ENCODE data around the gene C16orf95. TPM values are rescaled to one million over a fixed set of nuclear protein-coding genes. Genes with fewer than 3 reads are reported as not detected.
"Not testable (repeated sequence)": the region's sequence is repeated elsewhere in the genome, so short reads cannot be mapped to it uniquely, and the experiment has no call there.

C16orf95 gene
- total RNA-seq, 2 experiments from 2014 or later = 9.9 to 11.4 TPM

- DNase-seq = no peak
- Mint-ChIP-seq H3K27ac (no peak overlapping the region), H3K4me3 (no peak overlapping the region), H3K4me1 (no peaks in the 10 kb centered on the region), H3K9me3 (no peaks in the 10 kb centered on the region), H3K36me3 (peaks cover 4% of the 10 kb centered on the region), H3K27me3 (no peaks in the 10 kb centered on the region)
These were observed 34.1 kb upstream of the C16orf95 start for GRCh38 chr16:87351320-87351698.

DNA sequence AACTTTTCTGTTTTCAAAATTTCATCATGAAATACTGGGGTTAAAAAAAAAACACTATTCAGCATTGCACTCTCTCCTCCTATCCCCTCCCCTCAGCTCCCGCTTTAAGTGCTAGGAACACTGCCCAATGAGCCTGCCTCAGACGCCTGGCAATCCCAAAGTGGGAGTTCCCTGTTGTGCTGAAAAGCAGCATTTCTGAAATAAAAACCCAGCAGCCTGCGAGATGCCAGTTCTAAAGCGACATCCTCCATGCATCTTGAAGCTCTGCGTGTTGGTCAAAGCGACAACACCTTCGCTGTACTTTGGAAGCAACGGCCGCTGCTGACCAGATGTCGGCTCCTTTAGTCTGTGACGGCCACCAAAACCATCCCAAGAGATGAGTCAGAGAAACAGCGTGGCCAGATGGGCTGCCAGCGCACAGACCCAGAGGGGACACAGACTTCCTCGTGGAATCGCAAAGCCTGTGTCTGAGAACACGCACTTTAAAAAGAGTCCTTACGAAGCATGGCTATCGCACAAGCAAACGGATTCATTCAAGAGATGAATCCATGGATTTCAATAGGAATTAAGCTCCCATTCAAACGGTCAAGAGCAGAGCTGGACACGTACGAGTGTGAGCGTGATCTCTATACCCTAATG lies 33.6 kb upstream of the C16orf95 start:
- no peaks in the 10 kb centered on the region for H3K27me3 Mint-ChIP-seq
- no peak overlapping the region for H3K4me3 Mint-ChIP-seq
- H3K4me1 Mint-ChIP-seq = peaks cover under 1% of the 10 kb centered on the region
- no peak for DNase-seq
- peaks cover 6% of the 10 kb centered on the region for H3K36me3 Mint-ChIP-seq
- no peaks in the 10 kb centered on the region for H3K9me3 Mint-ChIP-seq
- H3K27ac Mint-ChIP-seq = no peak overlapping the region

DNA sequence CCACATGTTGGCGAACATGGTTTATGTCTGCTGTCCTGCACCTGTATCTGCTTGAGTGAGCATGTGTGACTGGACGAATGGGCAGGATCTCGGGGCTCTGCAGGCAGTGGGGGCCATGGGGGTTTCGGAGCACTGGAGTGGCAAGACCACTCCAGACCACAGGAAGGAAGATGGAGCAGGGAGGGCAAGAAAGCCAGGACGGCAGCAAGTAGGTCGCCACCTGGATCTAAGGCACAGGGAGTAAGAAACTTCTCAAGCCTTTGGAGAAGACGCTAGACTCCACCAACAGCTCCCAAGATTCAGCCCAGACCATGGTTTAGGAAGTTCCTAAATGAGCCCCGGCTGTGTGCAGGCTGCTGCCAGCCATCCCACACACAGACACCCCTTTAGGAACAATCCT lies 32.8 kb upstream of the C16orf95 start:
- no peaks in the 10 kb centered on the region for H3K9me3 Mint-ChIP-seq

DNA sequence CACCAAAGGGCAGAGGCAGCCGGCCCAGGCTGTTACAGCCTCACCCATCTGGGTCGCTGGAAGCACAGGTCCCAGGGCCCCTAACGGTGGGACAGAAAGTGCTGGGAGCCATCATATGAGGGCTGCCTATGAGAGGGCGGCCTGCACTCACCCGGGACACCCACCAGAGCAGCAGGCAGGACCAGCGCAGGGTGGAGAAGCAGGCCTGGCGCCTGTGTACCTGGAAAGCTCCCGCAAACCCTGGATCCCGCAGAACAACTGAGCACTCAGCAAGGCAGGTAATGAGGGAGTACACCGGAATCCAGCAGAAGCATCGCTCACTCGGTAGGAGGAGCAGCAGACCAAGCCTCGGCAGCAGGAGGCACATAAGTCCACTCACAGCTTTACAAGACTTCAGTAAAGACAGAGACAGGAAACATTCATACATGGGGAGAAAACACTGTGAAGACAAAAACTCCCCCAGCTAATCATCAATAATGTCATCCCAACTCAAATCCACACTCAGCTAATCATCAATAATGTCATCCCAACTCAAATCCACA lies 31.5 kb upstream of the C16orf95 start:
- Mint-ChIP-seq H3K36me3 (peaks cover 13% of the 10 kb centered on the region), H3K4me1 (peaks cover 13% of the 10 kb centered on the region), H3K9me3 (no peaks in the 10 kb centered on the region), H3K27me3 (no peaks in the 10 kb centered on the region), H3K4me3 (no peak overlapping the region), H3K27ac (no peak overlapping the region)
- no peak for DNase-seq

More for the DNA sequence above, 32.8 kb upstream of the C16orf95 start:
- H3K4me3 Mint-ChIP-seq = no peak overlapping the region
- H3K36me3 Mint-ChIP-seq = peaks cover 11% of the 10 kb centered on the region
- H3K27ac Mint-ChIP-seq = peak overlapping the region; percentile 9
- peaks cover 7% of the 10 kb centered on the region for H3K4me1 Mint-ChIP-seq
- no peaks in the 10 kb centered on the region for H3K27me3 Mint-ChIP-seq
- no peak for DNase-seq

- Mint-ChIP-seq H3K27ac (no peak overlapping the region), H3K4me1 (peaks cover 14% of the 10 kb centered on the region), H3K36me3 (peaks cover 15% of the 10 kb centered on the region), H3K27me3 (no peaks in the 10 kb centered on the region), H3K4me3 (no peak overlapping the region), H3K9me3 (no peaks in the 10 kb centered on the region)
- no peak for DNase-seq
These were observed 30.9 kb upstream of the C16orf95 start for GRCh38 chr16:87347932-87348615.

DNA sequence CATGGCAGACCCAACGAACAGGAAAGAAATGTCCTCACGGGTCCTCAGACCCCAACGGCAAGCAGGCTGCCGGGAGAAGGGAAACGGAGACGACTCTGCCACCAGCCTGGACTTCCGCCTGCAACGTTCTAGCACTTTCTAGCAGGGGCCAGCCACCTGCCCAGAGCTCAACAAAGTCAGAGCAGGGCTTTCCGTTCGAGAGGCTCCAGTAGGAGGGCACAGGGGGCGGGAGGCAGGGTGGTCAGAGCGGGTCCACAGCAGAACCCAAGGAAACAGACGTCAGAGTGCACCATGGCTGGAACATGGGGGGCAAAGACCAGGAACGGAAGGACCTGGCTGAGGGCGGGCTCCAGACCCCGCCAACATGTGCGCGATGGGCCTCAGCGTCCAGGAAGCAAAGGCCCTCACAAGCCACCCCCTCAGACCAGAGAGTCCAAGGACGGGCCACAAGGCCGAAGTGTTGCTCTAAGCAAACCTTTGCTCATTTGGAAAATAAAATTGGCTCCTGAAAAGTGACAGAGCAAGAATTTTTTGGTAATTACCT lies 29.4 kb upstream of the C16orf95 start:
- DNase-seq = no peak
- peaks cover 19% of the 10 kb centered on the region for H3K36me3 Mint-ChIP-seq
- no peaks in the 10 kb centered on the region for H3K9me3 Mint-ChIP-seq
- peak overlapping the region; percentile 91 for H3K27ac Mint-ChIP-seq
- peaks cover 19% of the 10 kb centered on the region for H3K4me1 Mint-ChIP-seq
- H3K4me3 Mint-ChIP-seq = no peak overlapping the region
- no peaks in the 10 kb centered on the region for H3K27me3 Mint-ChIP-seq

DNA sequence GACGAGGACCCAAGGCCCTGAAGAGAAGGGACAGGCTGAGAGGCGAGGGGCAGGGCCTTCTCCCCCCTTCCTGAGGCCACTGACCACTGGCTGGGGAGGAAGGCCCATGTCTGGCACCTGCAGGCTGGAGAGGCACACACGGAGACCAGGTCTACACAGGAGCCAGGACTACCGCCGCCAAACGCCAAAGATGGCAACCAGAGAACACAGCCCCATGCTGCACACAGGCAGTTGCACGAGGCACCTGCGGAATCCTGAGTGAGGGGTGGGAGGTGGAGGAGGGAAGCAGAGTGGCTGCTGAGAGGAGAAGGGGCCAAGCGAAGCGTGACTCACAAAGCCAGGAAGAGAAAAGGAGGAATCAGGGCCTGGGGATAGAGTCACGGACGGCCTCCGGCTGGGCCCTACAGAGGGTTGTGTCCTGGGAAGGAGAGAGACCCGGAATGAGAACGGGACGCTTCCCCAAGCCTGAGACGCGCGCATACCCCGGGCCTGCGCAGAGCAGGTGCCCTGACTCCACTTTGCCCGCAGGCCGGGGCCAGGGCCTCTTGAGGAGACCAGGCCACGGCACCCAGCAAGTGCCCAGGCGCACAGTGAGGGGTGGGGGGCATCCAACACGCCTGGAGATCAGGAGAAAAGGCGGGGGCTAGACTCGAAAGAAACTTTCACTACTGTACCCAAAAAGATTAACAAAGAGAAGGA lies 28.7 kb upstream of the C16orf95 start:
- H3K4me1 Mint-ChIP-seq = peaks cover 19% of the 10 kb centered on the region
- peaks cover 20% of the 10 kb centered on the region for H3K36me3 Mint-ChIP-seq
- H3K4me3 Mint-ChIP-seq = no peak overlapping the region
- no peak for DNase-seq
- peak overlapping the region; percentile 91 for H3K27ac Mint-ChIP-seq
- H3K27me3 Mint-ChIP-seq = no peaks in the 10 kb centered on the region
- H3K9me3 Mint-ChIP-seq = no peaks in the 10 kb centered on the region

DNA sequence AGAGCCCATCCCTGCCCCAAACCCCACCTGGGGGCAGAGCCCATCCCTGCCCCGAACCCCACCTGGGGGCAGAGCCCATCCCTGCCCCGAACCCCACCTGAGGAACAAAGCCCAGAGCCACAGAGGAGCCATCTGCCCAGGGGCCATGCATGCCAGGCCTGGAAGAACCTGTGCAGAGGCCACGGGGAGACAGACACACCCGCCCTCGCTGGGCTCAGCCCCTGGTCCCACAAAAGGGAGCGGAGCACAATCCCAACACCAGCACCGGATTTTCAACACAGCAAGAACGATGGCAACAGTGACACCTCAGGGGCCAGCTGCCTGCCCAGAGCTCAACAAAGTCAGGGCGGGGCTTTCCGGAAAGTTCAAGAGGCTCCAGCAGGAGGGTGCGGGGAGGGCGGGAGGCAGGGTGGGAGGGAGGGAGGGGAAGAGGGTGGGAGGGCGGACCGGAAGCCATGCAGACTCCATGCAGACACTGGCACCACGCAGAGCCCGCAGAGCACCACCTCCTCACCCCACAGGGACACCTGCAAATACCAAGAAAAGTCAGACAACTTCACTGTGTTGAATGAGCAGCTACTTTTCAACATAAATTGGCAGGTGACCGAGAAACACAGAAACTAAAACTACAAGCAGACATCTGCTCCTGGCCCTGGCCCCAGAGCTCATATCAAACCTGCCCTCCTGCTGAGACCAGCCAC lies 27.9 kb upstream of the C16orf95 start:
- Mint-ChIP-seq H3K4me3 (peak overlapping the region; percentile 32), H3K4me1 (peaks cover 19% of the 10 kb centered on the region), H3K36me3 (peaks cover 22% of the 10 kb centered on the region), H3K27me3 (no peaks in the 10 kb centered on the region), H3K9me3 (no peaks in the 10 kb centered on the region), H3K27ac (peak overlapping the region; percentile 91)
- DNase-seq = peak; percentile 55

DNA sequence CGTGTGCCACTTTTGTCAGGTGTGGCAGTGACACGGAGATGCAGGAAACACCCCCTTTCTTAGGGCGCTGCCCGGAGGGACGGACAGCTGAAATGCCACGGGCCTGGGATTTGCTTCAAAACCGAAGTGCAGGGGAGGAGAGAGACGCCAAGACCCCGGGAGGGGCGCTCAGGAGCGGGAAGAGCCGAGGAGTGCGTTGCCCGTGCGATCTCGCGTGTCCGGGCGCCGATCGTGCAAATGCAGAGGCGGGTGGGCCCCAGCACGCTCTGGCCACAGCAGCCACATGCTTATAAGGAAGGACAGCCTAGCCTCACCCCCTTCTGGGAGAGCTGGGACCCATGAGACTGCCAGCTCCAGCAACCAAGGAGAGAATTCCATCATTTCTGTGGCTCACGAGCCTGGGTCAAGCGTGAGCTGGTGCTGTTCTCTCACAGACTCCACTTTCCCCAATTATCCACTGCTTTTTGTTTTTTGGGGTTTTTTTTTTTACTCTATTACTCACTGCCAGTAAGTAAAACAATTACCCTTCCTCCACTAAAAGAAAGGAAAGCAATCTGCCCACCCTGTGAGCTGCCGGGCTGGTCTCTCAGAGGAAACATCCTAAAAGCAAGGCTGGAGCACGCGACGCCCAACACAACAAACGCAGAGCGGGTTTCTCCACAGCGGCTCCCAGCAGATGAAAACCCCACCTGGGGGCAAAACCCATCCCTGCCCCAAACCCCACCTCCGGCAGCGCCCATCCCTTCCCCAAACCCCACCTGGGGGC lies 27.2 kb upstream of the C16orf95 start:
- peak overlapping the region; percentile 60 for H3K27ac Mint-ChIP-seq
- no peaks in the 10 kb centered on the region for H3K27me3 Mint-ChIP-seq
- peaks cover 19% of the 10 kb centered on the region for H3K4me1 Mint-ChIP-seq
- H3K9me3 Mint-ChIP-seq = no peaks in the 10 kb centered on the region
- peak overlapping the region; percentile 4 for H3K4me3 Mint-ChIP-seq
- DNase-seq = no peak
- H3K36me3 Mint-ChIP-seq = peaks cover 24% of the 10 kb centered on the region

DNA sequence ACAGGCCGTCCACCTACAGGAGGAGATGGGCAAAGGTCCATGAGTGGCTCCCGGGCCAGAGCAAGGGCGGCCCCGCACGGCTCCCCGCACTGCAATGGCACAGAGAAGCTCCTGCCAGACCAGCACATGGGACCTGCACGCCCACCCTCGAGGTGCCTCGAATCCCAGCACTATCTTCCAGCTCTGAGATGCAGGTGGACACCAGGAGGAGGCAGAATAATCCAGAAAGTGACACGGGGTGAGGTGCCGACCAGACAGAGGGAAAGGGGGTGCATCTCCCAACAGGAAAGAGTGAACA lies 26.5 kb upstream of the C16orf95 start:
- Mint-ChIP-seq H3K4me3 (no peak overlapping the region), H3K9me3 (no peaks in the 10 kb centered on the region), H3K27me3 (no peaks in the 10 kb centered on the region), H3K4me1 (peaks cover 22% of the 10 kb centered on the region), H3K27ac (no peak overlapping the region), H3K36me3 (peaks cover 31% of the 10 kb centered on the region)
- DNase-seq = no peak

- H3K27ac Mint-ChIP-seq = peak overlapping the region; percentile 7
- DNase-seq = no peak
- H3K27me3 Mint-ChIP-seq = no peaks in the 10 kb centered on the region
- no peak overlapping the region for H3K4me3 Mint-ChIP-seq
- H3K9me3 Mint-ChIP-seq = no peaks in the 10 kb centered on the region
- peaks cover 23% of the 10 kb centered on the region for H3K4me1 Mint-ChIP-seq
- H3K36me3 Mint-ChIP-seq = peaks cover 31% of the 10 kb centered on the region
These were observed 26.0 kb upstream of the C16orf95 start for GRCh38 chr16:87342978-87343752.

GRCh38 chr16:87342504-87342903 lies 25.3 kb upstream of the C16orf95 start:
- Mint-ChIP-seq H3K9me3 (no peaks in the 10 kb centered on the region), H3K36me3 (peaks cover 32% of the 10 kb centered on the region), H3K27me3 (no peaks in the 10 kb centered on the region), H3K4me1 (peaks cover 26% of the 10 kb centered on the region), H3K27ac (no peak overlapping the region), H3K4me3 (no peak overlapping the region)
- DNase-seq = no peak

DNA sequence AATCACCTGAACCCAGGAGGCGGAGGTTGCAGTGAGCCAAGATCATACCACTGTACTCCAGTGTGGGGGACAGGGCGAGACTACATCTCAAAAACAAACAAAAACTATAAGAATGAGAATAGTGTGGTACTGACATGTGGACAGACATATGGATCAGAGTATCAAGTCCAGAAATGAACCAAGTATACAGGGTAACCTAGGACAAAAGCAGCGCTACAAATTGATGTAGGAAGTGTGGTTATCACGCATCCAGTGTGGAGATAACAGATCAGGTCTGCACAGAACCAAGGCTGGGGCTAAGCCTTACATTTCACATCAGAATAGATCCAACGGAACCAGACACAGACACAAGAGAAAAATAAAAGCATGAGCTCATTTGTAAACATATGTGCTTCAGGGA lies 23.0 kb upstream of the C16orf95 start:
- Mint-ChIP-seq H3K4me1 (peaks cover 26% of the 10 kb centered on the region), H3K27me3 (no peaks in the 10 kb centered on the region), H3K27ac (no peak overlapping the region), H3K4me3 (no peak overlapping the region), H3K36me3 (peaks cover 23% of the 10 kb centered on the region), H3K9me3 (no peaks in the 10 kb centered on the region)
- DNase-seq = no peak

DNA sequence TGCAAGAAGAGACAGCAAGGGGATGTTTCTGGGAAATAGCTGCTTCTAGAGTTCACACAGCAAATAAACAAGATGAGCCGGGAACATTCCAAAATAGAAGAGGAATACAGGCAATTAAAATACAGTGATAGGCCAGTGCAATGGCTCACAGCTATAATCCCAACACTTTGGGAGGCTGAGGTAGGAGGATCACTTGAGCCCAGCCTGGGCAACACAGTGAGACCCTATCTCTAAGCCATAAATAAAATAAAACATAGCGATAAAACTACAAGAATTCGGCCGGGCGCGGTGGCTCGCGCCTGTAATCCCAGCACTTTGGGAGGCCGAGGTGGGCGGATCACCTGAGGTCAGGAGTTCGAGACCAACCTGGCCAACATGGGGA lies 22.5 kb upstream of the C16orf95 start:
- not testable (repeated sequence) for H3K27ac Mint-ChIP-seq, H3K27me3 Mint-ChIP-seq, H3K9me3 Mint-ChIP-seq, DNase-seq, H3K4me3 Mint-ChIP-seq
- peaks cover 24% of the 10 kb centered on the region for H3K4me1 Mint-ChIP-seq
- peaks cover 23% of the 10 kb centered on the region for H3K36me3 Mint-ChIP-seq
